Esophagus squamous epithelium (tissue), 4 donors: ENCODE measurements around the gene WDR26.

Experiments used
- CTCF ChIP-seq, 6 experiments: fragments of 450-650 bp in 4 of 6; fragments of 200-600 bp in 2 of 6; sonication (generic) in 2 of 6; IDR thresholded peaks; one replicate each; pipeline ENCODE4 v1.5.1; 2016 to 2019; ENCODE audit warnings: antibody characterized with exemption in 6 of 6, mild to moderate bottlenecking in 4 of 6, moderate library complexity in 4 of 6
- POLR2A ChIP-seq, 4 donors: fragments of 450-650 bp; IDR thresholded peaks; one replicate each; pipeline ENCODE4 v1.6.1; 2017; ENCODE audit warnings: antibody characterized with exemption in 4 of 4, mild to moderate bottlenecking in 4 of 4, moderate library complexity in 3 of 4

GRCh38 chr1:224466154-224466553, 31.6 kb upstream of the WDR26 start:
- TF ChIP-seq CTCF (IDR thresholded peaks at IDR 0.05) (no peak), POLR2A (IDR thresholded peaks at IDR 0.05) (no peak)
